Measurements from ENCODE around the gene SLC4A2. TPM values are rescaled to one million over a fixed set of nuclear protein-coding genes. Genes with fewer than 3 reads are reported as not detected.
A peak's percentile ranks its signal among the peaks of the same experiment; 100 is the strongest.

SLC4A2 gene
- polyA plus RNA-seq, 3 donors: 21.6 to 132 (median 23.8) TPM

GRCh38 chr7:151104411-151105235, 45.2 kb downstream of the SLC4A2 start:
- Mint-ChIP-seq H3K9me3 (peaks cover 0 to 1% (median 0%) of the 10 kb centered on the region in 7 donors), H3K36me3 (peaks cover 11 to 18% of the 10 kb centered on the region in 2 donors), H3K27ac (peak overlapping the region in 2 of 7 donors; percentile 1 to 5), H3K27me3 (ENCODE audit: low read depth in 3 of 3) (no peaks in the 10 kb centered on the region), H3K4me1 (peaks cover 9% of the 10 kb centered on the region), H3K4me3 (no peak overlapping the region)
- intact Hi-C loops (cut with micrococcal nuclease): no loop called here
- Histone ChIP-seq H4K20me1 (ENCODE audit: insufficient read depth, low read length) (peaks cover 100% of the 10 kb centered on the region), H3K4me2 (replicated peaks; ENCODE audit: extremely low read depth, low read length, poor library complexity, severe bottlenecking) (no peak overlapping the region), H2AFZ (ENCODE audit: insufficient read depth, low read depth, low read length, poor library complexity, severe bottlenecking) (no peak overlapping the region), H3K9ac (ENCODE audit: insufficient read depth, low read length, poor library complexity, severe bottlenecking) (no peak overlapping the region), H3K79me2 (ENCODE audit: insufficient read depth, low read length) (peaks cover 24% of the 10 kb centered on the region), H3K4me3 (replicated peaks in 1 of 3; ENCODE audit: low read depth in 2 of 3, low read length in 3 of 3) (no peak overlapping the region), H3K27ac (ENCODE audit: low read depth in 1 of 2, low read length in 2 of 2) (no peak overlapping the region), H3K4me1 (ENCODE audit: control insufficient read depth in 1 of 2, insufficient read depth in 2 of 2, low read length in 2 of 2) (no peaks in the 10 kb centered on the region), H3K9me3 (replicated peaks in 1 of 2; ENCODE audit: control insufficient read depth in 1 of 2, insufficient read depth in 1 of 2, low read length in 2 of 2) (no peaks in the 10 kb centered on the region), H3K27me3 (ENCODE audit: control insufficient read depth in 2 of 2, insufficient read depth in 2 of 2, low read length in 2 of 2) (no peaks in the 10 kb centered on the region), H3K36me3 (replicated peaks in 1 of 2; ENCODE audit: control insufficient read depth in 1 of 2, insufficient read depth in 2 of 2, low read length in 2 of 2) (peaks cover 0 to 4% of the 10 kb centered on the region in 2 donors)
- WGBS (ENCODE audit: insufficient coverage): 56% methylated on average over 18 of the region's 23 CpGs
- no peak for DNase-seq
- TF ChIP-seq, protein P1, sequence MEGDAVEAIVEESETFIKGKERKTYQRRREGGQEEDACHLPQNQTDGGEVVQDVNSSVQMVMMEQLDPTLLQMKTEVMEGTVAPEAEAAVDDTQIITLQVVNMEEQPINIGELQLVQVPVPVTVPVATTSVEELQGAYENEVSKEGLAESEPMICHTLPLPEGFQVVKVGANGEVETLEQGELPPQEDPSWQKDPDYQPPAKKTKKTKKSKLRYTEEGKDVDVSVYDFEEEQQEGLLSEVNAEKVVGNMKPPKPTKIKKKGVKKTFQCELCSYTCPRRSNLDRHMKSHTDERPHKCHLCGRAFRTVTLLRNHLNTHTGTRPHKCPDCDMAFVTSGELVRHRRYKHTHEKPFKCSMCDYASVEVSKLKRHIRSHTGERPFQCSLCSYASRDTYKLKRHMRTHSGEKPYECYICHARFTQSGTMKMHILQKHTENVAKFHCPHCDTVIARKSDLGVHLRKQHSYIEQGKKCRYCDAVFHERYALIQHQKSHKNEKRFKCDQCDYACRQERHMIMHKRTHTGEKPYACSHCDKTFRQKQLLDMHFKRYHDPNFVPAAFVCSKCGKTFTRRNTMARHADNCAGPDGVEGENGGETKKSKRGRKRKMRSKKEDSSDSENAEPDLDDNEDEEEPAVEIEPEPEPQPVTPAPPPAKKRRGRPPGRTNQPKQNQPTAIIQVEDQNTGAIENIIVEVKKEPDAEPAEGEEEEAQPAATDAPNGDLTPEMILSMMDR (IDR thresholded peaks at IDR 0.05): no peak

DNA sequence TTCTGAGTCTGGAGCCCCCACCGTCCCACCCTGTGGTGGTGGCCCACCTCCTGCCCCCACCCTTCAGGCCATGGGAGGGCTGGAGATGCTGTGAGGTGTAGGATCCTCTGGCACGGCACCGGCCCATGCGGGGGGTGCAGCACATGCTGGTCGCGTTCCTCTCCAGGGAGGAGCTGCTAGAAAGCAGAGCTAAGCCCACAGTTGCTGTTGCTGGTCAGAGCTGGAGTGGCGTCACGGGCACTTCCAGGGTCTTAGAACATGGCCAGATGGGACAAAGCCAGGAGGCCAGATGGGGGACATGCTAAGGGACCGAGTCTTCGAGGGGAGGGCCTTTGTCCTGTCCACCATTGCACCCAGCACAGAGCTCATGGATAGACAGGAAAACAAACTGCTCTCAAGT, 48.5 kb downstream of the SLC4A2 start:
- peaks cover 14% of the 10 kb centered on the region for H3K79me2 ChIP-seq (ENCODE audit: insufficient read depth, low read length)

More for the DNA sequence above, 48.5 kb downstream of the SLC4A2 start:
- Histone ChIP-seq H2AFZ (ENCODE audit: insufficient read depth, low read depth, low read length, poor library complexity, severe bottlenecking) (no peak overlapping the region), H3K36me3 (replicated peaks in 1 of 2; ENCODE audit: control insufficient read depth in 1 of 2, insufficient read depth in 2 of 2, low read length in 2 of 2) (peaks cover 0 to 4% of the 10 kb centered on the region in 2 donors), H3K9ac (ENCODE audit: insufficient read depth, low read length, poor library complexity, severe bottlenecking) (no peak overlapping the region), H3K9me3 (replicated peaks in 1 of 2; ENCODE audit: control insufficient read depth in 1 of 2, insufficient read depth in 1 of 2, low read length in 2 of 2) (no peaks in the 10 kb centered on the region), H3K27me3 (ENCODE audit: control insufficient read depth in 2 of 2, insufficient read depth in 2 of 2, low read length in 2 of 2) (no peaks in the 10 kb centered on the region), H3K4me2 (replicated peaks; ENCODE audit: extremely low read depth, low read length, poor library complexity, severe bottlenecking) (no peak overlapping the region), H3K4me3 (replicated peaks in 1 of 3; ENCODE audit: low read depth in 2 of 3, low read length in 3 of 3) (no peak overlapping the region), H4K20me1 (ENCODE audit: insufficient read depth, low read length) (peaks cover 100% of the 10 kb centered on the region), H3K27ac (ENCODE audit: low read depth in 1 of 2, low read length in 2 of 2) (no peak overlapping the region), H3K4me1 (ENCODE audit: control insufficient read depth in 1 of 2, insufficient read depth in 2 of 2, low read length in 2 of 2) (no peaks in the 10 kb centered on the region)
- no peak for DNase-seq
- Mint-ChIP-seq H3K4me1 (peaks cover 16% of the 10 kb centered on the region), H3K36me3 (peaks cover 19 to 20% of the 10 kb centered on the region in 2 donors), H3K4me3 (no peak overlapping the region), H3K9me3 (peaks cover 0 to 1% (median 0%) of the 10 kb centered on the region in 7 donors), H3K27ac (no peak overlapping the region), H3K27me3 (ENCODE audit: low read depth in 3 of 3) (peaks cover 3 to 8% (median 4%) of the 10 kb centered on the region in 3 donors)
- intact Hi-C loops (cut with micrococcal nuclease): loop anchor here in 1 of 2 donors (2.0 kb wide), 1 partner anchor 13 kb away; no protein-coding TSS in a partner anchor
- WGBS (ENCODE audit: insufficient coverage): 97% methylated on average over 9 of the region's 10 CpGs
- TF ChIP-seq, protein P1 (IDR thresholded peaks at IDR 0.05): no peak

Measured in CD14-positive monocyte (primary cell).